ENCODE data around the gene CBX8. TPM values are rescaled to one million over a fixed set of nuclear protein-coding genes. Genes with fewer than 3 reads are reported as not detected.
A peak's percentile ranks its signal among the peaks of the same experiment; 100 is the strongest.

The CBX8 gene
- total RNA-seq, 1 experiment from 2014 or later, result 11.3 TPM

GRCh38 chr17:79800325-79801155 is 3.7 kb upstream of the CBX8 start:
- ChIA-PET POLR2A (ENCODE audit: unreplicated experiment) (no interaction called here), CTCF (interaction anchor here (0.5 to 1.8 kb wide), 3 partner anchors 39 to 170 kb away, joined by 3 to 15 read pairs (median 5); partner anchors contain the start of gene CBX4)
- Histone ChIP-seq H3K4me1 (ENCODE audit: insufficient read depth, low read length) (peaks cover 45% of the 10 kb centered on the region), H2AFZ (ENCODE audit: low read length) (peak overlapping the region; percentile 87), H3K9ac (ENCODE audit: low read length) (no peak overlapping the region), H3K79me2 (ENCODE audit: low read length) (peaks cover 12% of the 10 kb centered on the region), H3F3A (ENCODE audit: low read length, unreplicated experiment) (no peaks in the 10 kb centered on the region), H3K9me2 (replicated peaks; ENCODE audit: low read length) (no peaks in the 10 kb centered on the region), H3K9me3 (ENCODE audit: low read length) (no peaks in the 10 kb centered on the region), H4K20me1 (ENCODE audit: low read length) (no peaks in the 10 kb centered on the region), H3K4me2 (ENCODE audit: low read length) (peak overlapping the region; percentile 89), H3K27ac (ENCODE audit: low read length) (no peak overlapping the region), H3K36me3 (ENCODE audit: low read depth, low read length) (no peaks in the 10 kb centered on the region), H3K27me3 (ENCODE audit: low read length) (peaks cover 79% of the 10 kb centered on the region), H3K4me3 (ENCODE audit: low read length) (peak overlapping the region; percentile 62)
- TF ChIP-seq EZH2phosphoT487 (IDR thresholded peaks at IDR 0.05; ENCODE audit: borderline replicate concordance, low read length) (no peak; the same call in 1 of the 2 replicates), CTCF (conservative IDR thresholded peaks at IDR 0.05; ENCODE audit: low read depth, low read length) (no peak), EZH2 (IDR thresholded peaks at IDR 0.05; ENCODE audit: low read length, unreplicated experiment) (no peak)
- intact Hi-C loops (cut with micrococcal nuclease), result no loop called here
- DNase-seq (peak; percentile 58), ATAC-seq (peak; percentile 14)
- BruUV-seq (replicated peaks), result no TSS peak

GRCh38 chr17:79799538-79800324 is 2.9 kb upstream of the CBX8 start:
- H3K27me3 ChIP-seq (ENCODE audit: low read length), result peaks cover 71% of the 10 kb centered on the region

More at GRCh38 chr17:79799538-79800324, 2.9 kb upstream of the CBX8 start:
- Histone ChIP-seq H3K36me3 (ENCODE audit: low read depth, low read length) (0 out of 2 replicates have a peak, but pooled peaks cover 3% of the 10 kb centered on the region), H3F3A (ENCODE audit: low read length, unreplicated experiment) (no peaks in the 10 kb centered on the region), H3K9ac (ENCODE audit: low read length) (no peak overlapping the region), H3K9me3 (ENCODE audit: low read length) (no peaks in the 10 kb centered on the region), H3K9me2 (replicated peaks; ENCODE audit: low read length) (no peaks in the 10 kb centered on the region), H2AFZ (ENCODE audit: low read length) (no peak overlapping the region), H4K20me1 (ENCODE audit: low read length) (peaks cover under 1% of the 10 kb centered on the region; the same call in 1 of the 2 replicates), H3K27ac (ENCODE audit: low read length) (no peak overlapping the region), H3K79me2 (ENCODE audit: low read length) (peaks cover 19% of the 10 kb centered on the region), H3K4me1 (ENCODE audit: insufficient read depth, low read length) (peaks cover 45% of the 10 kb centered on the region), H3K4me3 (ENCODE audit: low read length) (peak overlapping the region; percentile 62), H3K4me2 (ENCODE audit: low read length) (peak overlapping the region; percentile 89)
- TF ChIP-seq CTCF (conservative IDR thresholded peaks at IDR 0.05; ENCODE audit: low read depth, low read length), result no peak
- TF ChIP-seq EZH2 (IDR thresholded peaks at IDR 0.05; ENCODE audit: low read length, unreplicated experiment), result peak; percentile 94
- TF ChIP-seq EZH2phosphoT487 (IDR thresholded peaks at IDR 0.05; ENCODE audit: borderline replicate concordance, low read length), result 0 out of 2 replicates have a peak, but pooled peaks have one; percentile 63
- ChIA-PET POLR2A (ENCODE audit: unreplicated experiment) (no interaction called here), CTCF (no interaction called here)
- no peak for DNase-seq
- no TSS peak for BruUV-seq (replicated peaks)
- intact Hi-C loops (cut with micrococcal nuclease), result loop anchor here (5.0 kb wide), 1 partner anchor 43 kb away; no protein-coding TSS in a partner anchor
- no peak for ATAC-seq
